HepG2 (cell line): ENCODE measurements around the gene LSMEM2. TPM values are rescaled to one million over a fixed set of nuclear protein-coding genes. Genes with fewer than 3 reads are reported as not detected.

Experiments
- ATF6 ChIP-seq: sonication (generic); formaldehyde crosslinking; conservative IDR thresholded peaks from 2 replicates; pipeline ENCODE4 v1.4.0; 2020; ENCODE audit warnings: missing genetic modification reagents
- CEBPB ChIP-seq: IDR thresholded peaks from 2 replicates; pipeline ENCODE4 v1.6.1; 2011; ENCODE audit warnings: low read depth, low read length, improper control_type of control experiment, borderline replicate concordance
- CREBL2 ChIP-seq: sonication (generic); formaldehyde crosslinking; IDR thresholded peaks from 2 replicates; pipeline ENCODE4 v1.8.1; 2023; ENCODE audit warnings: missing genetic modification reagents, mild to moderate bottlenecking, borderline replicate concordance
- GATA4 ChIP-seq: sonication (generic); IDR thresholded peaks from 2 replicates; pipeline ENCODE4 v1.6.1; 2016; ENCODE audit warnings: antibody characterized with exemption, low read depth, borderline replicate concordance
- HOXA3 ChIP-seq: sonication (generic); formaldehyde crosslinking; IDR thresholded peaks from 2 replicates; pipeline ENCODE4 v1.5.0; 2020; ENCODE audit warnings: missing genetic modification reagents
- IRX3 ChIP-seq: sonication (generic); formaldehyde crosslinking; IDR thresholded peaks from 2 replicates; pipeline ENCODE4 v1.8.1; 2023; ENCODE audit warnings: mild to moderate bottlenecking, low read depth, missing genetic modification reagents, borderline replicate concordance
- KDM4B ChIP-seq: sonication (generic); formaldehyde crosslinking; IDR thresholded peaks from 2 replicates; pipeline ENCODE4 v1.4.0; 2020; ENCODE audit warnings: missing genetic modification reagents
- LCORL ChIP-seq, 2 experiments: fragments of 450-650 bp in 1 of 2; sonication (generic) in 1 of 2; formaldehyde crosslinking in 1 of 2; IDR thresholded peaks; 2 replicates each; pipeline versions ENCODE4 v1.5.0 to v1.6.1; 2017 to 2020; ENCODE audit warnings: antibody characterized with exemption in 1 of 2, missing genetic modification reagents in 1 of 2
- PAX8 ChIP-seq: sonication (generic); formaldehyde crosslinking; IDR thresholded peaks from 2 replicates; pipeline ENCODE4 v1.8.0; 2022; ENCODE audit warnings: mild to moderate bottlenecking, missing genetic modification reagents, borderline replicate concordance
- PREB ChIP-seq: sonication (generic); formaldehyde crosslinking; IDR thresholded peaks from 2 replicates; pipeline ENCODE4 v1.4.0; 2020; ENCODE audit warnings: missing genetic modification reagents
- SATB2 ChIP-seq: sonication (generic); formaldehyde crosslinking; IDR thresholded peaks from 2 replicates; pipeline ENCODE4 v1.5.0; 2020; ENCODE audit warnings: missing genetic modification reagents
- TCF7 ChIP-seq: sonication (generic); IDR thresholded peaks from 2 replicates; pipeline ENCODE4 v1.6.1; 2016; ENCODE audit warnings: antibody characterized with exemption, low read depth
- ZBTB3 ChIP-seq: sonication (generic); formaldehyde crosslinking; IDR thresholded peaks from 2 replicates; pipeline ENCODE4 v1.4.0; 2020; ENCODE audit warnings: low read depth, mild to moderate bottlenecking, moderate library complexity, missing genetic modification reagents, borderline replicate concordance
- ZIK1 ChIP-seq: sonication (generic); formaldehyde crosslinking; IDR thresholded peaks from 2 replicates; pipeline ENCODE4 v1.5.0; 2020; ENCODE audit warnings: mild to moderate bottlenecking, low read depth, missing genetic modification reagents, borderline replicate concordance
- ZNF225 ChIP-seq: sonication (generic); formaldehyde crosslinking; IDR thresholded peaks from 2 replicates; pipeline ENCODE4 v1.4.0; 2020; ENCODE audit warnings: mild to moderate bottlenecking, missing genetic modification reagents
- ZNF629 ChIP-seq: sonication (generic); formaldehyde crosslinking; conservative IDR thresholded peaks from 2 replicates; pipeline ENCODE4 v1.5.0; 2020; ENCODE audit warnings: missing genetic modification reagents
- ZNF672 ChIP-seq: sonication (generic); formaldehyde crosslinking; IDR thresholded peaks from 2 replicates; pipeline ENCODE4 v1.8.1; 2022; ENCODE audit warnings: missing genetic modification reagents
- ZNF747 ChIP-seq: sonication (generic); formaldehyde crosslinking; IDR thresholded peaks from 2 replicates; pipeline ENCODE4 v1.8.1; 2023; ENCODE audit warnings: missing genetic modification reagents, mild to moderate bottlenecking, borderline replicate concordance
- ZSCAN5A ChIP-seq: sonication (generic); formaldehyde crosslinking; IDR thresholded peaks from 2 replicates; pipeline ENCODE4 v1.8.0; 2022; ENCODE audit warnings: mild to moderate bottlenecking, missing genetic modification reagents, borderline replicate concordance
- polyA plus RNA-seq, 8 experiments: library from polyadenylated mRNA; depleted of rRNA in 3 of 8; stranded (reverse) in 7 of 8; unstranded in 1 of 8; fragments of >200 nt; fragmentation: Illumina TruSeq in 4 of 8; extraction: Trizol in 4 of 8; gene quantifications; 2 replicates each; pipeline versions ENCODE4 v1.2.1 to v1.2.3, GENCODE V29; 2011 to 2016; ENCODE audit warnings: low read depth in 4 of 8, missing spikeins in 1 of 8, mixed read lengths in 1 of 8; ENCODE audit not compliant: insufficient read depth in 1 of 8
- total RNA-seq, 5 experiments: library from RNA; depleted of rRNA; stranded (reverse); fragments of >200 nt; fragmentation: Illumina TruSeq; extraction: Trizol; gene quantifications; 2 replicates each; pipeline ENCODE4 v1.2.3, GENCODE V29; 2016; ENCODE audit warnings: low read depth in 1 of 5
- TF ChIP-seq, protein P1 (sequence below): sonication (generic); formaldehyde crosslinking; conservative IDR thresholded peaks from 2 replicates; pipeline ENCODE4 v1.4.0; 2020; ENCODE audit warnings: missing genetic modification reagents

Gene LSMEM2
- total and polyA plus RNA-seq, 2 of the 13 experiments (the other 11 are each of a cell fraction or from before 2014, with no cell fraction given) = 0.07 to 0.41 TPM

GRCh38 chr3:50245831-50246516 is 32.9 kb upstream of the LSMEM2 start (continued):
- TF ChIP-seq IRX3 (CRISPR knock-in tag) = no peak
- peak; percentile 57 for TF ChIP-seq HOXA3 (CRISPR knock-in tag)
- no peak for TF ChIP-seq PAX8
- no peak for TF ChIP-seq SATB2 (CRISPR knock-in tag)
- TF ChIP-seq PREB (CRISPR knock-in tag) = no peak
- TF ChIP-seq, protein P1, sequence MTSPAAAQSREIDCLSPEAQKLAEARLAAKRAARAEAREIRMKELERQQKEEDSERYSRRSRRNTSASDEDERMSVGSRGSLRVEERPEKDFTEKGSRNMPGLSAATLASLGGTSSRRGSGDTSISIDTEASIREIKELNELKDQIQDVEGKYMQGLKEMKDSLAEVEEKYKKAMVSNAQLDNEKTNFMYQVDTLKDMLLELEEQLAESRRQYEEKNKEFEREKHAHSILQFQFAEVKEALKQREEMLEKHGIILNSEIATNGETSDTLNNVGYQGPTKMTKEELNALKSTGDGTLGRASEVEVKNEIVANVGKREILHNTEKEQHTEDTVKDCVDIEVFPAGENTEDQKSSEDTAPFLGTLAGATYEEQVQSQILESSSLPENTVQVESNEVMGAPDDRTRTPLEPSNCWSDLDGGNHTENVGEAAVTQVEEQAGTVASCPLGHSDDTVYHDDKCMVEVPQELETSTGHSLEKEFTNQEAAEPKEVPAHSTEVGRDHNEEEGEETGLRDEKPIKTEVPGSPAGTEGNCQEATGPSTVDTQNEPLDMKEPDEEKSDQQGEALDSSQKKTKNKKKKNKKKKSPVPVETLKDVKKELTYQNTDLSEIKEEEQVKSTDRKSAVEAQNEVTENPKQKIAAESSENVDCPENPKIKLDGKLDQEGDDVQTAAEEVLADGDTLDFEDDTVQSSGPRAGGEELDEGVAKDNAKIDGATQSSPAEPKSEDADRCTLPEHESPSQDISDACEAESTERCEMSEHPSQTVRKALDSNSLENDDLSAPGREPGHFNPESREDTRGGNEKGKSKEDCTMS (CRISPR knock-in tag) = no peak; the same call in 1 of the 2 replicates
- TF ChIP-seq ZIK1 = no peak
- no peak for TF ChIP-seq ZNF672 (CRISPR knock-in tag)
- TF ChIP-seq ATF6 = no peak
- no peak for TF ChIP-seq LCORL (IDR thresholded peaks at IDR 0.05)
- TF ChIP-seq LCORL (CRISPR knock-in tag; IDR thresholded peaks at IDR 0.05) = no peak
- no peak for TF ChIP-seq ZSCAN5A (CRISPR knock-in tag)
- TF ChIP-seq ZNF225 (CRISPR knock-in tag) = no peak
- no peak for TF ChIP-seq CEBPB
- no peak for TF ChIP-seq GATA4
- 0 out of 2 replicates have a peak, but pooled peaks have one; percentile 51 for TF ChIP-seq KDM4B (CRISPR knock-in tag)
- TF ChIP-seq ZNF629 (CRISPR knock-in tag) = no peak
- TF ChIP-seq CREBL2 (CRISPR knock-in tag) = no peak
- 0 out of 2 replicates have a peak, but pooled peaks have one; percentile 33 for TF ChIP-seq ZNF747
- TF ChIP-seq TCF7 = no peak
- TF ChIP-seq ZBTB3 (CRISPR knock-in tag) = no peak
